IMR-90 (cell line): ENCODE data around the gene KCNQ1. TPM values are rescaled to one million over a fixed set of nuclear protein-coding genes. Genes with fewer than 3 reads are reported as not detected.

Source experiments
- ATAC-seq: fragments of 200-7000 bp; cut with Tn5 transposase; 2 replicates; pipeline ENCODE4 v1.9.1; 2020; ENCODE audit warnings: low read depth, mild to moderate bottlenecking, moderate library complexity
- BruUV-seq: library from RNA; stranded (reverse); fragments of 400-500 nt; replicated peaks from 2 replicates; lab custom pipeline; 2021; lab: Mats Ljungman, UMichigan
- CTCF ChIA-PET: fragments of 300-600 bp; formaldehyde crosslinking; extraction: SDS; loops from one replicate; lab custom pipeline; 2021; ENCODE audit warnings: antibody characterized with exemption; lab: Yijun Ruan, JAX
- POLR2A ChIA-PET: fragments of 300-600 bp; sonication (Branson Sonifier 250); formaldehyde crosslinking; loops from one replicate; lab custom pipeline; 2022; ENCODE audit warnings: antibody characterized with exemption; ENCODE audit not compliant: unreplicated experiment; lab: Charles Lee
- DNase-seq: peaks from one replicate; pipeline ENCODE4 v3.0.0; 2013
- H2AFZ ChIP-seq: replicated peaks from 2 replicates; pipeline ENCODE3; 2013; ENCODE audit warnings: low read length, mild to moderate bottlenecking; ENCODE audit not compliant: poor library complexity
- H2AK5ac ChIP-seq: 2 replicates; pipeline ENCODE4 v1.6.1; 2013; ENCODE audit warnings: low read depth, low read length, inconsistent platforms
- H2AK9ac ChIP-seq: replicated peaks from 2 replicates; pipeline ENCODE3; 2013; ENCODE audit warnings: mild to moderate bottlenecking, low read depth, low read length, moderate library complexity; ENCODE audit not compliant: poor library complexity
- H2BK120ac ChIP-seq: 2 replicates; pipeline ENCODE4 v1.6.1; 2013; ENCODE audit warnings: low read depth, low read length, inconsistent platforms
- H2BK15ac ChIP-seq: 3 replicates; pipeline ENCODE4 v1.6.1; 2013; ENCODE audit warnings: low read depth, low read length, inconsistent platforms
- H2BK20ac ChIP-seq: 2 replicates; pipeline ENCODE4 v1.6.1; 2013; ENCODE audit warnings: low read depth, mild to moderate bottlenecking, inconsistent platforms, low read length, moderate library complexity
- H2BK5ac ChIP-seq: 2 replicates; pipeline ENCODE4 v1.6.1; 2013; ENCODE audit warnings: mild to moderate bottlenecking, low read depth, low read length, inconsistent platforms; ENCODE audit not compliant: poor library complexity, severe bottlenecking
- H3K14ac ChIP-seq: replicated peaks from 2 replicates; pipeline ENCODE4 v1.6.1; 2013; ENCODE audit warnings: low read depth, low read length, inconsistent platforms
- H3K18ac ChIP-seq: 2 replicates; pipeline ENCODE4 v1.6.1; 2013; ENCODE audit warnings: low read depth, low read length, control low read depth
- H3K23ac ChIP-seq: 2 replicates; pipeline ENCODE4 v1.6.1; 2013; ENCODE audit warnings: low read depth, low read length, inconsistent platforms
- H3K27ac ChIP-seq: 2 replicates; pipeline ENCODE4 v1.5.1; 2013; ENCODE audit warnings: mild to moderate bottlenecking, control low read depth, low read length; ENCODE audit not compliant: insufficient read depth
- H3K27me3 ChIP-seq: 2 replicates; pipeline ENCODE4 v1.6.1; 2013; ENCODE audit warnings: low read length; ENCODE audit not compliant: control insufficient read depth, insufficient read depth
- H3K36me3 ChIP-seq: 2 replicates; pipeline ENCODE4 v1.6.1; 2013; ENCODE audit warnings: low read length, mixed read lengths; ENCODE audit not compliant: control insufficient read depth, insufficient read depth
- H3K4ac ChIP-seq: 2 replicates; pipeline ENCODE4 v1.6.1; 2013; ENCODE audit warnings: low read depth, low read length, inconsistent platforms
- H3K4me1 ChIP-seq: 2 replicates; pipeline ENCODE4 v1.6.1; 2013; ENCODE audit warnings: low read length, mixed read lengths; ENCODE audit not compliant: control insufficient read depth, insufficient read depth
- H3K4me2 ChIP-seq: 2 replicates; pipeline ENCODE4 v1.6.1; 2013; ENCODE audit warnings: low read depth, mild to moderate bottlenecking, control low read depth, low read length, moderate library complexity
- H3K4me3 ChIP-seq: 2 replicates; pipeline ENCODE4 v1.5.1; 2013; ENCODE audit warnings: low read depth, mild to moderate bottlenecking, control low read depth, low read length, moderate library complexity; ENCODE audit not compliant: insufficient read depth
- H3K56ac ChIP-seq: 2 replicates; pipeline ENCODE4 v1.6.1; 2013; ENCODE audit warnings: low read length, inconsistent platforms; ENCODE audit not compliant: insufficient read depth; ENCODE audit errors: extremely low read depth
- H3K79me1 ChIP-seq, 2 experiments: 2 replicates each; pipeline ENCODE4 v1.6.1; 2013; ENCODE audit warnings: low read length in 2 of 2, inconsistent platforms in 1 of 2, low read depth in 1 of 2
- H3K9ac ChIP-seq: 2 replicates; pipeline ENCODE4 v1.6.1; 2013; ENCODE audit warnings: low read depth, low read length, control low read depth
- H3K9me1 ChIP-seq: 2 replicates; pipeline ENCODE4 v1.6.1; 2013; ENCODE audit warnings: low read length, inconsistent platforms; ENCODE audit not compliant: insufficient read depth
- H3K9me3 ChIP-seq: 2 replicates; pipeline ENCODE4 v1.6.1; 2013; ENCODE audit warnings: low read length; ENCODE audit not compliant: control insufficient read depth, insufficient read depth
- H4K20me1 ChIP-seq: 2 replicates; pipeline ENCODE4 v1.6.1; 2013; ENCODE audit warnings: low read length, inconsistent platforms; ENCODE audit not compliant: insufficient read depth
- H4K5ac ChIP-seq: 2 replicates; pipeline ENCODE4 v1.6.1; 2013; ENCODE audit warnings: mild to moderate bottlenecking, low read depth, low read length, control low read depth
- H4K8ac ChIP-seq, 2 experiments: 2 replicates each; pipeline ENCODE4 v1.6.1; 2013; ENCODE audit warnings: low read depth in 2 of 2, low read length in 2 of 2, control low read depth in 1 of 2, inconsistent platforms in 1 of 2
- H4K91ac ChIP-seq: 2 replicates; pipeline ENCODE4 v1.6.1; 2013; ENCODE audit warnings: low read depth, low read length, inconsistent platforms; ENCODE audit not compliant: insufficient read depth
- MAFK ChIP-seq: IDR thresholded peaks from 2 replicates; pipeline ENCODE4 v1.6.1; 2012; ENCODE audit warnings: low read depth, low read length, improper control_type of control experiment
- MAZ ChIP-seq: IDR thresholded peaks from 2 replicates; pipeline ENCODE4 v1.6.1; 2012; ENCODE audit warnings: low read depth, mild to moderate bottlenecking, low read length, improper control_type of control experiment, moderate library complexity, borderline replicate concordance
- WGBS, 2 experiments: methylation state at CpG; one replicate each; pipeline versions ENCODE4 v1.1.5 to v1.1.7; 2013; ENCODE audit warnings: missing lambda C conversion rate in 2 of 2; ENCODE audit not compliant: insufficient read length in 1 of 2; ENCODE audit errors: extremely low coverage in 2 of 2; 5-methylcytosine and 5-hydroxymethylcytosine counted together
- dilution Hi-C: fragments of 300-500 bp; cut with HindIII; formaldehyde crosslinking; loops from one replicate; pipeline ENCODE4 v1.14.3; 2018; ENCODE audit warnings: low sequenced_read_pairs; ENCODE audit not compliant: unreplicated experiment
- in situ Hi-C: fragments of 300-500 bp; cut with MboI; formaldehyde crosslinking; loops from 3 replicates; pipeline ENCODE4 v1.14.3; 2019; ENCODE audit warnings: low sequenced_read_pairs, inconsistent platforms, mixed read lengths
- intact Hi-C: fragments of 100-400 bp; cut with micrococcal nuclease; formaldehyde crosslinking; loops from 2 replicates; pipeline ENCODE4 v1.10.0; 2022
- polyA plus RNA-seq, 3 experiments: library from polyadenylated mRNA; depleted of rRNA; stranded (reverse); fragments of >200 nt; gene quantifications; 2 replicates each; pipeline ENCODE4 v1.2.3, GENCODE V29; 2012; ENCODE audit warnings: low replicate concordance in 1 of 3
- total RNA-seq: library from RNA; depleted of rRNA; stranded (reverse); fragments of >200 nt; gene quantifications from 2 replicates; pipeline ENCODE4 v1.2.3, GENCODE V29; 2012

KCNQ1 gene
- total and polyA plus RNA-seq, 2 of the 4 experiments (the other 2 are of a cell fraction), result 0.07 TPM; not detected in 1

- no peak overlapping the region for H3K4ac ChIP-seq
- H4K20me1 ChIP-seq, result peaks cover 97% of the 10 kb centered on the region
- no peak overlapping the region for H3K14ac ChIP-seq
- H3K18ac ChIP-seq, result no peak overlapping the region
- DNase-seq, result no peak
- H2BK5ac ChIP-seq, result no peak overlapping the region
- no peak overlapping the region for H3K23ac ChIP-seq
- POLR2A ChIA-PET, result no interaction called here
- no peak overlapping the region for H2AFZ ChIP-seq
- H3K9me3 ChIP-seq, result no peaks in the 10 kb centered on the region
- no peak overlapping the region for H3K4me2 ChIP-seq
- no peak overlapping the region for H4K91ac ChIP-seq
- H3K36me3 ChIP-seq, result peaks cover 11% of the 10 kb centered on the region; the same call in 1 of the 2 replicates
- H2BK20ac ChIP-seq, result no peak overlapping the region
- H2AK9ac ChIP-seq, result peak overlapping the region; percentile 37
- H3K27ac ChIP-seq, result no peak overlapping the region
- in situ Hi-C loops, result no loop called here
- H2BK15ac ChIP-seq, result no peak overlapping the region
- no peak overlapping the region for H3K4me3 ChIP-seq
- no peak overlapping the region for H4K5ac ChIP-seq
- H3K56ac ChIP-seq, result no peak overlapping the region
- H4K8ac ChIP-seq, result no peak overlapping the region
- H2BK120ac ChIP-seq, result no peak overlapping the region
- TF ChIP-seq MAZ, result no peak
- 0 out of 2 replicates have a peak, but pooled peaks have one; percentile 0 for TF ChIP-seq MAFK
- no peak overlapping the region for H3K9ac ChIP-seq
- H2AK5ac ChIP-seq, result no peak overlapping the region
- BruUV-seq, result no TSS peak
- CTCF ChIA-PET, result no interaction called here
- WGBS, 2 experiments, result 100% methylated on average over 1 of the region's 13 CpGs; no CpG with 5 or more reads in 1 of the 2 experiments
- peaks cover 24% of the 10 kb centered on the region for H3K9me1 ChIP-seq
- no peak for ATAC-seq
- H3K79me1 ChIP-seq, result peaks cover 6 to 86% of the 10 kb centered on the region in 2 experiments; a peak in 3 of 4 replicates
- intact Hi-C loops, result no loop called here
- peaks cover 2% of the 10 kb centered on the region; the same call in 1 of the 2 replicates for H3K27me3 ChIP-seq
- H3K4me1 ChIP-seq, result no peaks in the 10 kb centered on the region
- dilution Hi-C loops, result no loop called here
Observed at GRCh38 chr11:2685566-2686359, 241.0 kb downstream of the KCNQ1 start.
